WERI-Rb-1 (cell line): ENCODE measurements around the gene UBE3D.

Experiments
- DNase-seq: peaks from one replicate; pipeline ENCODE4 v3.0.0-alpha.2; 2020
- H3K27ac ChIP-seq: fragments of 250-450 bp; sonication (Bioruptor Pico); 2 replicates; pipeline ENCODE4 v1.5.1; 2020; ENCODE audit warnings: mild to moderate bottlenecking, moderate library complexity
- H3K27me3 ChIP-seq: fragments of 250-450 bp; sonication (Bioruptor Pico); 2 replicates; pipeline ENCODE4 v1.5.1; 2021; ENCODE audit warnings: mild to moderate bottlenecking, low read depth, moderate library complexity; ENCODE audit not compliant: insufficient read depth, severe bottlenecking
- H3K36me3 ChIP-seq: fragments of 250-450 bp; sonication (Bioruptor Pico); 2 replicates; pipeline ENCODE4 v1.5.1; 2020; ENCODE audit warnings: mild to moderate bottlenecking, moderate library complexity
- H3K4me3 ChIP-seq: 2 replicates; pipeline ENCODE4 v1.5.1; 2011; ENCODE audit warnings: low read depth, mild to moderate bottlenecking, control low read depth, low read length
- H3K9me3 ChIP-seq: fragments of 250-450 bp; sonication (Bioruptor Pico); 2 replicates; pipeline ENCODE4 v1.5.1; 2021; ENCODE audit warnings: mild to moderate bottlenecking, moderate library complexity; ENCODE audit not compliant: severe bottlenecking
- CTCF ChIP-seq: IDR thresholded peaks from 2 replicates; pipeline ENCODE4 v1.5.1; 2011; ENCODE audit warnings: low read depth, mild to moderate bottlenecking, control low read depth, inconsistent platforms, low read length

The UBE3D gene

GRCh38 chr6:82842721-82843120, 222.9 kb downstream of the UBE3D start:
- no peak for DNase-seq
- Histone ChIP-seq H3K27me3 (no peaks in the 10 kb centered on the region), H3K4me3 (no peak overlapping the region), H3K27ac (no peak overlapping the region), H3K9me3 (no peaks in the 10 kb centered on the region), H3K36me3 (no peaks in the 10 kb centered on the region)
- no peak for TF ChIP-seq CTCF
